HG02981 (cell line): ENCODE data around the gene TSHR.
"Not testable (repeated sequence)": the region's sequence is repeated elsewhere in the genome, so short reads cannot be mapped to it uniquely, and the experiment has no call there.

ENCODE experiments used
- ATAC-seq: cut with Tn5 transposase; IDR thresholded peaks from one replicate; pipeline ENCODE4 v1.9.1; 2021; ENCODE audit warnings: mild to moderate bottlenecking, moderate library complexity; ENCODE audit not compliant: unreplicated experiment

The TSHR gene

DNA sequence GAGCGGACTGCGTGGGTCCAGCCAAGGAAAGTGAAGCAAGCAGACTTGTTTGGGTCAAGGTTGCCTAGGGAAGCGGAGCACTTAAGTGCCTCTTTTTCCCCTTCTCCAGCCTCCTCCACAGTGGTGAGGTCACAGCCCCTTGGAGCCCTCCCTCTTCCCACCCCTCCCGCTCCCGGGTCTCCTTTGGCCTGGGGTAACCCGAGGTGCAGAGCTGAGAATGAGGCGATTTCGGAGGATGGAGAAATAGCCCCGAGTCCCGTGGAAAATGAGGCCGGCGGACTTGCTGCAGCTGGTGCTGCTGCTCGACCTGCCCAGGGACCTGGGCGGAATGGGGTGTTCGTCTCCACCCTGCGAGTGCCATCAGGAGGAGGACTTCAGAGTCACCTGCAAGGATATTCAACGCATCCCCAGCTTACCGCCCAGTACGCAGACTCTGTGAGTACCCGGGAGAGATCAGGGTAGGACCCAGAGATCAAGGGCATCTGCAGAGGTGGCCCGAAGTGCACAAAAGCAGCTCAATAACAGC is at the start of gene TSHR:
TSS of gene TSHR (plus strand) at position 206 of the 526 bp plus-strand sequence. CDS start at position 266, 60 bp downstream.
- no peak for ATAC-seq

DNA sequence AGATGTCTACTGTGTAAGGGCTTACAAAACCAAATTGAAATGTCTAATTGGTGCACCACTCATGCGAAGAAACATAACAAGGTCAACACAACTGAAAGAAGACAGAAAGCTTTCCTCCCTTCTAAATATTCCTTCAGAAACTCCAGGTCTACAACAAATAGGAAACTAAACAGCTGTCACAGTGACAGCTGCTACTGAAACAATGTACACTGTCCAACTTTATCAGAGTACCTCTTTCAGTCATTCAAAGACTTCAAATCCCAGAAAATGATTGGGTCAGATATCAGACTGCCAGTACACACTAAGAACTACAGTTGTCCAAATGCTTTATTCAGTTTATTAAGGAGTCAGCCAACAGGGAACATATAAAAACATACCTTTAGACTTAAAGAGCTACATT is 49.1 kb upstream of the TSHR start:
- no peak for ATAC-seq

DNA sequence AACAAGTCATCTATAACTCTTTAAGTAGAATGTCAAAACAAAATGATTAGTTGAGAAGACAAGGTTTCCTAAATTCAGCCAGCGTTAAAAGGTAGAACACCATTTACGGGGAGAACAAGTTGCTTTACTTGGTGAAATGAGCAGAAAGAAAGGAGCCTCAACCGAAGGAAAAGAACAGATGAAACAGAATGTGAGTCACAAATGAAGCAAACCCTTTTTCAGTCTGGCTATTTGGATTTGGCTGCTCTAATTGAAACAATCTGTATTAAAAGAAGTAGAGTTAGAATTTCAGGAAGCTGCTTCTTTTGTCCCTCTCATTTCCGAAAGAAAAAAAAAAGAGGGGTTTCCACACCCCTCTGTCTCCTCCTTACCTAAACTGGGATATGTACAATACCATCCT is 48.5 kb upstream of the TSHR start:
- ATAC-seq, result no peak

DNA sequence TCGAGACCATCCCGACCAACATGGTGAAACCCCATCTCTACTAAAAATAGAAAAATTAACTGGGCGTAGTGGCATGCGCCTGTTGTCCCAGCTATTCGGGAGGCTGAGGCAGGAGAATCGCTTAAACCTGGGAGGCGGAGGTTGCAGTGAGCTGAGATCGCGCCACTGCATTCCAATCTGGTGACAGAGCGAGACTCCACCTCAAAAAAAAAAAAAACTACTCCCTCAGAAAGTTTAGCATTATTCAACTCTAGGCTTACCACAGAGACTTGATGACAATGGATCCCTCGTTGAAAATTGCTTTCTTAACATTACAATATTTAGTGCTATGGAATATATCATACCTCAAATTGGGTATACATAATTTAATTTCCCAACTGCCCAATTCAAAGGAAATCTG is 43.4 kb upstream of the TSHR start:
- ATAC-seq, result not testable (repeated sequence)

DNA sequence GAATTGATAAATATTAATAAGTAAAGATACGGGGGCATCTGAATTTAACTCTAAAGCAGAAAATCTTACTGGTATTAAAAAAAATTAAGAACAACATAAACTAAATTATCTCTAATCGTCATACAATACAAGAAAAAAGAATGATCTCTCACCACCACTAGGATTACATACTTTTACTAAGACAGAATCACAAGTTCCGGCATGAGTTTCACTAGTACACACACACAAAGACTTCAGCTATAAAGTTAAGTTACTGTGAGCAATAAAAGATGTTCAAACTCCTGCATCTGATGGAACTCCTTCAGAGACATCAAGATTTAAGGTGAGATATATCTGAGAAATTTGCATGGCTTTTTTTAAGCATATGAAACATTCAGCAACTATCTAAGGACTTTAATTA is 35.8 kb upstream of the TSHR start:
- ATAC-seq, result no peak

DNA sequence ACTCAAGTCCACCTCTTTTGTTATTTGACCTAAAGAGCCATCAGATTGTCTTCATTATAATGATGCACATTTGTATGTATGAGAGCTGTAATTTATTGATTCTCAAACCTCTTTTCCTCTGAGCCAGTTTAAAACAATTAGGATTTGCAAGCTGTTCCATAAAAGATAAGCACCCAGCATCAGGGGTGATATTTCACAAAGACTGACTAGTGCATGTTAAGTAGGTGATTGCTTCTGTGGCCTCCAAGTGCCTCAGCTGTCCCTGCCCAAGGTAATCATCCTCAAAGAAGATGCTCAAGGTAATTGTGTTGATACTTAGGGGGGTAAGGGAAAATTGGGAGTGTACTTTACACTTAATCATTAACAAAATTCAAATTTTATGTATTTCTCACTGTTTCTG is 32.1 kb upstream of the TSHR start:
- ATAC-seq, result no peak

DNA sequence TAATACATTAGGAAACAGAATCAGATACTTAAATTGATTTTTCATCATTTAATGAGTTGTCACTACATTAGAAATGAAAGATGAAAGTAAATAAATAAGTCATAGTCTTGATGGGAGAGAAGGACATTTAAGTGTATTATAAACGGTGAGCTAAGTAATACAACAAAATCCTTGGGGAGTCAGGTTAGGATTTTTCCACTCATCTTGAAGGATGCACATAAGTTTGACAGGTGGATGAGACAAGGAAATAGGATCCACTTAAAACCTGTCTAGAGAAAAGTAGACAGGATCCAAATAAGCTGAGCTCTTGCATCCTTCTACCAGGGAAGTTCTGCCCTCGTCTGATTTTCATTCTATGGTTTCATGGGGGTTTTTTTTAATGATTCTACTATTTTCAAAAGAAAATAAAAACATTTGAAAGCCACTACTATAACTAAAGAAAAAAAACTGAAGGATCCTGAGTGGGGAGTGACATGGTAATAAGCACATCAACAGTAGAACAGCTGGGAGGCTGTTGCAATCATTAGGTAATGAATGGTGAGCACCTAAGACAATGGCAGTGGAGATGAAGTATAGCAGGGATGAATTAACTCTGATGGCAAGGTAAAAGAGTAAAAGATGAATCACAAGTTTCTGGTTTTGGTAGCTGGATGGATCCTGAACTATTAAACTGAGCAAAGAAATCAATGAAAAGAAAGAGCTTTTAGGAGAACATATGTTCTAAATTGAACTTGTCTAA is 30.9 kb upstream of the TSHR start:
- no peak for ATAC-seq

DNA sequence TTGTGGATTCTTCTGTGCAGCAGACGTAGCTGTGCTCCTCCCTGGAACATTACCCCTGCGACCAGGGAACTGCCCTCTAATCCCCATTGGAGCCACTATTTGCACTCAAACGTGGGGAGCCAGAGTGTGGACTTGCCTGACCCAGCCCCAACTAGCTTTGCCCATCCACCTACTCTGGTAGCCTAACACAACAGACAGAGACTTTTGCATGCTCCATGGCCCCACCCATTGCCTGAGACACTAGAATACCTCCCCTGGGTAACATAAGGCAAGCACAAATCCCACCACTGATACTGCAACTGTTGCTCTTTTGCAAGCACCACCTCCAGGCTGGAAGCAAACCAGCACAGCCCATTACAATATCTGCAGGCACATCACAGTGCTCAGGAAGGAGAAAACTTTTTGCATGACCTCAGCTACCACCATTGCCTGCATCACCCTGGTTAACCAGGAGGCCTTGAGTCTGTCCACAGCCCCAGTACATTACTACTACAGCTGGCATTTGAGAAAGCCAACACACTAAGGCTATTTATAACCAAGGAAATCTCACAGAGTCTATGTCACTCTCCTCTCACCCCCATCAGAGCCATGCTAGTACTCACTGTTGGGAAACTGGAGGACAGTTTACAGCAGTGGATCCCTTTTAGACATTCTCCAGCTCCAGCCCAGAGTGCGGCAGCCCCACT is 28.9 kb upstream of the TSHR start:
- no peak for ATAC-seq

DNA sequence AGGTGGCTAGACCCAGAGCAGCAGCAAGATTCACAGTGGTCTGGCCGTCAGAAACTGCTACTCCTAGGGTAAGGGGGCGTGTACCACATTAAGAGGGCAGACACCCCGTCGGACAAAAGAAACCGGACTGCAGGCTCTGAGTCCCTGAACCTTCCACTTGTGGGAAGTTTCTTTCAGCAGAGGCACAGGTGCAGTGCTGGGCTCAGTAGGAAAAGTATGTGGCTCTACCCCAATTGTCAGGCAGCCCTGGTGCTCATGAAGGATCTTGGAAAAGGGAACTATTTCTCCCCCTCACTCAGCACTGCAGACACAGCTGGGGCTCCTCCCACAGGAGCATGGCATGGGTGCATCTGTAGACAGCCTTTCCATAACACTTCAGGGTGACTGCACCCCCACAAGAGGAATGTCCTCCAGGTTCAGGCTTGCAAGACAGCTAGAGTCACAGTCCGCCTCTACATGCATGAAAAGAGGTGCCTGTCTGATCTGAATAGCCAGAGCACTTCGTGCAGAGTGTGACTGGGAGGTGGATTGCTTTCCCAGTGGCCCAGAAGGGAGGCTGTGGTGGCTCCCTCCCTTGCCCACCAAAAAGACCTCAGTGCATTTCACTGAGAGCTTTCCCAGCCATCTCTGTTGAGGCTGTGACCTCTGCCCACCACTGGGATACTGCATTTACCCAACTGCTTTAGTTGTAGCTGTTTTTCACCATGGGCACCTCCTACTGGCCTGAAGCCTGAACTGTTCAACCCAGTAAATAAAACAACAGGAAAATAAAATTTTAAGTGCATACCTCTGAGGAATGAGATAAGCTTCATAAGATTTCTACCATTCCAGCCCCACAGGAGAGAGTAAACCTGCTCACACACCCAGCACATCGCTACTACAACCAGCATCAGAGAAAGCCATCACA is 28.1 kb upstream of the TSHR start:
- ATAC-seq, result no peak

DNA sequence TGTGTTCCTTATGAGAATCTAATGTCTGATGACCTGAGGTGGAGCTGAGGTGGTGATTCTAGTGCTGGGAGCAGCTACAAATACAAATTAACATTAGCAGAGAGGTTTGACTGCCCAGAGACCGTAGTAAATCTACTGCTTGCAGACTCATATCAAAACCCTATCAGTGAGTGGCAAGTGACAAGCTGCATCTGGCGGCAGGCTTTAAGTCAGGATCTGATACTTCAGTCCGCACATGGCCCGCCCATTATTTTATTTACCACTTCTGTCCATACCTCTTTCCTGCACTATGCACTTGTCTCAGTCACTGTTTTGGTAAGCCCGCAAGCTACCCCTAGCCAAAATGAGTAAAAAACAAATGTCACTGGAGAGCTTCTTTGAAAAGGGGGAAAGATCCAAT is 25.3 kb upstream of the TSHR start:
- no peak for ATAC-seq

DNA sequence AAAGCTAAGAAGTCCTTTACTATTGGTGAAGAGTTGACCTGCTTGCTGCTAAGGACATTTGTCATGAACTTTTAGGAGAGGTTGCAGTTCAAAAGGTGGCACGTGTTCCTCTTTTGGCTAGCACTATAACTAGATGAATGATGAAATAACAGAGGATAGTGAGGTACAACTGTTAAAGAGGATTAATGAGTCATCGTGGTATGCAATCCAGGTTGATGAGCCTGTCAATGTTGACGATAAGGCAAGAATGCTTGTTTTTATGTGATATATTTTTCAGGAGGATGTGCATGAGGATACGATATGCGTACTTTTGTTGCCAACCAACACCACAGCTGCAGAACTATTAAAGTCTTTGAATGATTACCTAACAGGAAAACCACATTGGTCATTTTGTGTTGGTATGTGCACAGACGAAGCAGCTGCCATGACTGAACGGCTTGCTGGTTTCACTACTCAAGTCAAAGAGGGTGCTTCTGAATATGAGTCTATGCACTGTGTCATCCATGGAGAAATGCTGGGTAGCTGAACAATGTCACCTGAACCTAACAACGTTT is 24.5 kb upstream of the TSHR start:
- peak; percentile 98 for ATAC-seq

DNA sequence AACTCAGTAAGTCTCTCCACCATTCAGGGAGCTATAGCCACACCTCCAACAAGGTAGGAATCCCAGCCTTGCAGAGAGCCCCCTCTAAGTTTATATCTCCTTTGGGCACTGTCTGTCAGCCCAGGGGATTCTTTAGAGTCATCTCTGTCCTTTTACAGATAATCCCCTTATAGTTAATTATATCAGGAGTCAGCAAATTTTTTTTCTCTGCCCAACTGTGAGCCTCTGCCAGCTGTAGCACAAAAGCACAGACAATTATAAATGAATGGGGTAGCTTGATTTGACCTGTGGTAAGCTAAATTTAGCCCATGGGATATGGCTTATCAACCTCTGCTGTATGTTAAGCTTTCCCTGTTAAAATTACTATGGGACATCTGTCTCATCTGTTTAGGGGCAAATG is 22.1 kb upstream of the TSHR start:
- ATAC-seq, result no peak

DNA sequence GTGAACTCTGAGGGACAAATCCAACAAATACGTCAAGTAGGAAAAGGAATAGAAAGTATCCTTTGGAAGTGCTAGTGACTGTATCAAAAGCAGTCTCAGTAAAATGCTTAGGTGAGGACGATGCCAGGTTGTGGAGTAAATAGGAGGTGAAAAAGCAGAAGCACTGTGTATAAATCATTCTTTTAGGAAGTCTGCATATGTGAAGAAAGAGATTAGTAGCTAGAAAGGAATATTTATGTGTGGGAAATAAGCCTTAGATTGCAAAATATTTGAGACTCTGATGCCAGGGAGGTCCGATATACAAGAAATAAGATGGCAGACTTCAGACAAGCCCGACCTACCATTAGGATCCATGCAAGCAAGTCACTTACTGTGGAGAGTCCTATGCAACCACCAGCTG is 21.7 kb upstream of the TSHR start:
- no peak for ATAC-seq

DNA sequence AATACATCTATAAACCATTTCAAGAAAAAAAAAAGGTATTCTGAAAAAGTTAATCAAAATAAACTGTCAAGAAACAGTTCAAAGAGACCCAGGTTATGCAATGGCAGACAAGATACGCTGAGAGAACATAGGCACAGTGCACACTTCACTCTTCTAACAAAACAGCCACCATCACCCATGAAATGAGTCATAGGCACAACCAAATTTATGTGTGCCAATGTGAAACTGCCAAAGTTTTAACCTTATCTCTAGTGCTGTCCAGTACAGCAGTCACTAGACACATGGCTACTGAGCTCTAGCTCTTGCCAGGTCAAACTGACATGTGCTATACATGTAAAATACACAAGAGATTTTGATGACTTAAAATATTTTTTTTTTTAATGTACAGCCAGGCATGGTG is 15.3 kb upstream of the TSHR start:
- peak; percentile 38 for ATAC-seq

DNA sequence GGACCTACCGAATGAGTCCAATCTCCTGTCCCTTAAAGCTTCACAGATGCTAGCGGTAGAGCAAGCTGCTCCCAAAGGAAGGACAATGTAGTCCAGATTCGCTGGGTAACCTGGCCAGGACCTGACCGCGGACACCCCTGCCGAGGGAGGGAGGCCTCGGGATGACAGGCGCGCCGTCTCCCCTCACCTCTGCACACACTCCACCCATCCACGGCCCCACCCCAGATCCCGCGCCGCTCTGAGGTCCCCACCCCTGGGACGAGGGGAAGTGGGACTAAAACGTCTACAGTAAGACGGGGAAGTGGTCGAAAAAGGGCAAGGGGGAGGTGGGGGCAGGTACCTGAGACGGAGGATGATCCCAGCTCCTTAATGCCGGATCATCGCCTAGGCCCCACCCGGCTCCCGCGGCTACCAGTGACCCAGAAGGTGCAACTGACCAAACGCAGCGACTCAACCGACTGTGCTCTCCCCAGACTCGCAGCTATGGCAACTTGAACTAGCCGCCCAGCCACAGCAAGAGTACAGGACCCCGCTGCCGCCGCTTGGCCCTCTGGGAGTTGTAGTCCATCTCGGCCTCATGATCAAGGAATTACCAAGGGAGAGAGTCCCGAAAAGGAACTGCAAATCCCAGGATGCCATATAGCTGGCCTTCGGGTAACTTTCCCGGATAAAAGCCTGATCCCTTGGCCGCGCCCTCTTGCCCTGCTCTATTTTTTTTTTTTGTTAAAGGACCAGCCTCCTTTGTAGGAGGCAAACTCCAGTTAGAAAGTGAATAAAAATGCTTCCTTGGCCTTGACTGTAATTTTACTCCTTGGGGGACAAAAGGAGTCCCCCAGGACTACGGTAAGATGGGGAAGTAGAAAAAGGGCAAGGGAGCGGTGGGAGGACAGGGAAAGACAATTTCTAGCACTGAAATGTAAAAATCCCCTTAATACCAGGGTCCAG is 13.9 kb upstream of the TSHR start, which contains the start of gene CEP128:
TSS of gene CEP128 (minus strand) at position 498 of the 945 bp plus-strand sequence.
- ATAC-seq, result peak; percentile 97

DNA sequence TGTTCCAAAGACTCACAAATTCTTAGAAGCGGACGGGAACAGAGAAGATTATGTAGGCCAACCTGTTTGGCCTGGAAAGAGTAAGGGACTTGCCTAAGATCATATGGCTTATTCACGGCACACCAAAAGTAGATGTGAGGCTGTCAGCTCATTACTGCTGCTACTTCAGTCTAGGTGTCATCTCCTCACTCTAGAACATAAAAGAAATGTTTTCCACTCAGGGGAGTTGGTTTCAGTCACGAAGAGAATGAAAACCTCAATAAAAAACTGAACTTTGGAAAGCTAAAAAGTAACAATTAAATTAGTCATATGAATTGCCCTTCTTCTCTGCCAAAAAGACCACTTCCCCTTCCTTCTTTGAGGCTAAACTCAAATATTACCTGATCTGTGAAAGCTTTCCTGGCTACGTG is 13.2 kb upstream of the TSHR start:
- ATAC-seq, result peak; percentile 17

DNA sequence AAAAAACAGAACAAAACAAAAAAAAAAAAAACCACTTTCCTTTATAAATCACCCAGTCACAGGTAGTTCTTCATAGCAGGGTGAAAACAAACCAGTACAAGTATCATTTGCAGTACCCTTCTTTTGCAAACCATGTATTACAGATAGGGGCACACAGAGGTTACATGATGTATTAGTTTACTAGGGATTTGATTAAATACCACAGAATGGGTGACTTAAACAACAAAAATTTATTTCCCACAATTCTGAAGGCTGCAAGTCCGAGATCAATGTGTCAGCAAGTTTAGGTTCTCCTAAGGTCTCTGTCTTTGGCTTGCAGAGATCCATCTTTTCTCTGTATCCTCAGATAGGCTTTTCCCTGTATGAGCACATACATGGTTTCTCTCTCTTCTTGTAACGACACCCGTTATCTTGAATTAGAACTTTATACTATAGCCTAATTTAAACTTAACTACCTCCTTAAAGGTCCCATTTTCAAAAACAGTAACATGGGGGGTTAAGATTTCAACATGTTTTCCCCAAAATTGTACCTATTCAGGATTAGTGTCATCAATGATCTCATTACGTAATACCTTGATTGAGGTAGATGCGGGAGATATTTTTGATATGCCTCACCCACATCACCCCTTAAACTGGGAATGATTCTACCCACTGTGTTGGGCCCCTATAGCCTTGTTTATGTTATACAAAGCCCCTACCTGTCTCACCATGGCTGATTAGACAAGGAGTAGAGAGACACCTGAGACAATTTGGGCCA is 10.4 kb upstream of the TSHR start:
- no peak for ATAC-seq

DNA sequence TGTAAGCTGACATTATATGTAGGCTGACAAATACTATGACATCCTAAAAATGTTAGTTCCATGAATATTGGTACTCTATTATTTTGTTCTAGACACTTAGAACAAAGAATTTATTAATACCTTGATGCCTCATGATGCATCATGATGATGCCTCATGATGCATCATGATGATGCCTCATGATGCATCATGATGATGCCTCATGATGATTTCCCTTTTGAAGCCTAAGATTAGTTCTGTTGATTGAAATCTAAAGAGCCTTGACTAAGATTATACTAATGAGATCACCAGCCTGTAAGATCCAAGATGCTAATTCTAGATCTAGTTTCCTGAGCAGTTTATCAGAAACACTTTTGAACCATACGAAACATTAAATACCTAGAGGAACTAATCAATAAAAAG is 9.2 kb upstream of the TSHR start:
- ATAC-seq, result no peak

DNA sequence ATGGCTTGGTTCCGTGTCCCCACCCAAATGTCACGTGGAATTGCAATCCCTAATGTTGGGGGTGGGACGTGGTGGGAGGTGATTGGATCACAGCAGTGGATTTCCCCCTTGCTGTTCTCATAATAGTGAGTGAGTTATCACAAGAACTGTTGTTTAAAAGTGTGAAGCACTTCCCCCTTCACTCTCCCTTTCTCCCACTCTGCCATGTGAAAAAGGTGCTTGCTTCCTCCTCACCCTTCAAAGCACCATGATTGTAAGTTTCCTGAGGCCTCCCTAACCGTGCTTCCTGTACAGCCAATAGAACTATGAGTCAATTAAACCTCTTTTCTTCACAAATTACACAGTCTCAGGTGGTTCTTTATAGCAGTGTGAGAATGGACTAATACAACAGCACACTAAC is 8.6 kb upstream of the TSHR start:
- ATAC-seq, result no peak
